HEK293T (cell line): ENCODE results near the gene FAM229B.

Experiments
- SUZ12 ChIP-seq: fragments of 450-650 bp; IDR thresholded peaks from 2 replicates; pipeline ENCODE4 v1.6.1; 2016; ENCODE audit warnings: mild to moderate bottlenecking
- ZNF384 ChIP-seq: fragments of 450-650 bp; IDR thresholded peaks from 2 replicates; pipeline ENCODE4 v1.6.1; 2016

- TF ChIP-seq ZNF384 (no peak), SUZ12 (no peak)
Measured at GRCh38 chr6:112049026-112049799, 38.2 kb upstream of the FAM229B start.
